ENCODE data around the gene TUBGCP2. TPM values are rescaled to one million over a fixed set of nuclear protein-coding genes. Genes with fewer than 3 reads are reported as not detected.
A peak's percentile ranks its signal among the peaks of the same experiment; 100 is the strongest.

TUBGCP2 gene
- total and polyA plus RNA-seq, 9 of the 15 experiments (the other 6 are each of a cell fraction or from before 2014, with no cell fraction given), result 4.3 to 56.6 (median 28.4) TPM

DNA sequence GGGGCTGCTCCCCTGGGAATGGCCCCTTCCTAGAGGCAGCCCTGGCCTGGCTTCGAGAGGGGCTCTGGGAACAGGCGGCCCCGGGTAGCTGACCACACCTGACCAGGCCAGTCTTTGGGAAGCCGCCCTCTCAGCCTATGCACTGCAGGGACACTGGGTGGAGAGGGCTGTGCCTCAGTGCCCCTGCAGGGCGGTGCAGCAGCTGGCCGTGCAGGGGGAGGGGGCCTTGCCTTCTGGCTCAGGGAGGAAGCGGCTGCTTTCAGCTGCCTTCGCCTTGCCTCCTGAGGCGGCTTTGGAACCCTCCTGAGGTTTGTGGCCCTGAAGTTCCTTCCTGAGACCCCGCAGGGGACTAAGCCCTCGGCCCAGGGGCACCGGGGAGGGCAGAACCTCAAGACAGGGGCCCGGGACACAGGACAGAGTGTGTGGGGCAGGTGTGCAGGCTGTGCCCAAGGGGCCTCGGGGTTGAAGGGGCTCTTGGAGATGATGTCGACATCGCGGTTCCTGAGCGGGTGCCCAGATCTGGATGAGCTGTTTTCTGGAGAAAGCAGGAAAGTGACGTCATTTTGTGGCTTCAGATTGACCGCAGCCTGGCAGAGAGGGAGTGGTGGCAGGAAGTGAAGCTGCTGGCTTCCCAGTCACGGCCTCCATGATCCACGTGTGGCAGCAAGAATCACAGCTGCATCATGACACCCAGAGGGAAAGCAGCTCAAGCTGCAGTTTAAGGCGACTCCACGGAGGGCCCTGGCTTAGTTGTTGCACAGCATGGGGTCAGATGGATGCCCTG is 49.7 kb downstream of the TUBGCP2 start:
- intact Hi-C loops (cut with micrococcal nuclease), result no loop called here
- H3K4me2 ChIP-seq (ENCODE audit: insufficient read depth, low read length), result no peak overlapping the region
- no peak overlapping the region for H3K27ac ChIP-seq (ENCODE audit: extremely low read depth, low read depth, low read length)
- in situ Hi-C loops (cut with MboI), result no loop called here
- H3K4me1 ChIP-seq (replicated peaks in 1 of 2; ENCODE audit: control insufficient read depth in 2 of 2, insufficient read depth in 2 of 2, low read length in 2 of 2), result peaks cover 2 to 79% of the 10 kb centered on the region in 2 experiments; a peak in 3 of 5 replicates
- DNase-seq (ENCODE audit: extremely low read depth in 1 of 4, low spot score in 3 of 4) (peak in 1 of 4 experiments; percentile 31), ATAC-seq (no peak), FAIRE-seq (no peak)
- H3K9ac ChIP-seq (ENCODE audit: insufficient read depth in 1 of 2, low read depth in 2 of 2, low read length in 2 of 2), result peak overlapping the region in 1 of 2 experiments; percentile 88; a peak in 1 of 4 replicates
- H3K4me3 ChIP-seq, result no peak overlapping the region
- H3K9me3 ChIP-seq (replicated peaks; ENCODE audit: control insufficient read depth, insufficient read depth, low read depth, low read length), result no peaks in the 10 kb centered on the region
- peak overlapping the region; percentile 32; the same call in 1 of the 2 replicates for H2AFZ ChIP-seq (ENCODE audit: low read depth, low read length)
- H3K36me3 ChIP-seq (ENCODE audit: control insufficient read depth, insufficient read depth, low read length), result no peaks in the 10 kb centered on the region
- no peaks in the 10 kb centered on the region for H3K9me1 ChIP-seq (ENCODE audit: control insufficient read depth, insufficient read depth, low read length)
- H4K20me1 ChIP-seq (replicated peaks; ENCODE audit: control insufficient read depth, insufficient read depth, low read length), result no peaks in the 10 kb centered on the region
- CTCF ChIA-PET (ENCODE audit: low intra/inter-chr PET ratio), result no interaction called here
- no peaks in the 10 kb centered on the region for H3K79me2 ChIP-seq (ENCODE audit: control insufficient read depth, insufficient read depth, low read length)
- POLR2A ChIA-PET, result interaction anchor here (4.6 kb wide), 1 partner anchor 13 kb away, joined by 18 read pairs; no protein-coding TSS in a partner anchor
- no peaks in the 10 kb centered on the region for H3K27me3 ChIP-seq (ENCODE audit: control insufficient read depth in 2 of 2, insufficient read depth in 2 of 2, low read length in 2 of 2)
- 43% methylated on average over 11 of the region's 24 CpGs for WGBS (ENCODE audit: insufficient coverage, low coverage, missing lambda C conversion rate)
- no TSS peak for BruUV-seq (replicated peaks)
- TF ChIP-seq, protein P1, sequence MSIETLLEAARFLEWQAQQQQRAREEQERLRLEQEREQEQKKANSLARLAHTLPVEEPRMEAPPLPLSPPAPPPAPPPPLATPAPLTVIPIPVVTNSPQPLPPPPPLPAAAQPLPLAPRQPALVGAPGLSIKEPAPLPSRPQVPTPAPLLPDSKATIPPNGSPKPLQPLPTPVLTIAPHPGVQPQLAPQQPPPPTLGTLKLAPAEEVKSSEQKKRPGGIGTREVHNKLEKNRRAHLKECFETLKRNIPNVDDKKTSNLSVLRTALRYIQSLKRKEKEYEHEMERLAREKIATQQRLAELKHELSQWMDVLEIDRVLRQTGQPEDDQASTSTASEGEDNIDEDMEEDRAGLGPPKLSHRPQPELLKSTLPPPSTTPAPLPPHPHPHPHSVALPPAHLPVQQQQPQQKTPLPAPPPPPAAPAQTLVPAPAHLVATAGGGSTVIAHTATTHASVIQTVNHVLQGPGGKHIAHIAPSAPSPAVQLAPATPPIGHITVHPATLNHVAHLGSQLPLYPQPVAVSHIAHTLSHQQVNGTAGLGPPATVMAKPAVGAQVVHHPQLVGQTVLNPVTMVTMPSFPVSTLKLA (conservative IDR thresholded peaks at IDR 0.05), result peak in 1 of 2 experiments; percentile 38; a peak in 1 of 4 replicates
- no peak for TF ChIP-seq THRA (IDR thresholded peaks at IDR 0.05)
- TF ChIP-seq FOXP1 (CRISPR knock-in tag; IDR thresholded peaks at IDR 0.05), result no peak
- no peak for TF ChIP-seq ZNF280A (IDR thresholded peaks at IDR 0.05; ENCODE audit: low read depth, partially characterized antibody)
- no peak for TF ChIP-seq ZC3H11A (IDR thresholded peaks at IDR 0.05; ENCODE audit: low read depth, low read length)
- no peak for TF ChIP-seq GTF2E2 (tag; IDR thresholded peaks at IDR 0.05)
- no peak for TF ChIP-seq NFRKB (IDR thresholded peaks at IDR 0.05; ENCODE audit: low read depth)
- TF ChIP-seq ZSCAN32 (CRISPR knock-in tag; IDR thresholded peaks at IDR 0.05), result no peak
- no peak for TF ChIP-seq SMC3 (conservative IDR thresholded peaks at IDR 0.05; ENCODE audit: insufficient read depth, low read depth, low read length)
- TF ChIP-seq SPI1 (IDR thresholded peaks at IDR 0.05; ENCODE audit: borderline replicate concordance, low read depth, low read length), result no peak
- peak; percentile 25; the same call in 1 of the 2 replicates for TF ChIP-seq VEZF1 (CRISPR knock-in tag; IDR thresholded peaks at IDR 0.05)
- TF ChIP-seq ZBTB7A (IDR thresholded peaks at IDR 0.05; ENCODE audit: borderline replicate concordance, control insufficient read depth, low read depth, low read length), result no peak
